ENCODE data around the gene NUP107.

DNA sequence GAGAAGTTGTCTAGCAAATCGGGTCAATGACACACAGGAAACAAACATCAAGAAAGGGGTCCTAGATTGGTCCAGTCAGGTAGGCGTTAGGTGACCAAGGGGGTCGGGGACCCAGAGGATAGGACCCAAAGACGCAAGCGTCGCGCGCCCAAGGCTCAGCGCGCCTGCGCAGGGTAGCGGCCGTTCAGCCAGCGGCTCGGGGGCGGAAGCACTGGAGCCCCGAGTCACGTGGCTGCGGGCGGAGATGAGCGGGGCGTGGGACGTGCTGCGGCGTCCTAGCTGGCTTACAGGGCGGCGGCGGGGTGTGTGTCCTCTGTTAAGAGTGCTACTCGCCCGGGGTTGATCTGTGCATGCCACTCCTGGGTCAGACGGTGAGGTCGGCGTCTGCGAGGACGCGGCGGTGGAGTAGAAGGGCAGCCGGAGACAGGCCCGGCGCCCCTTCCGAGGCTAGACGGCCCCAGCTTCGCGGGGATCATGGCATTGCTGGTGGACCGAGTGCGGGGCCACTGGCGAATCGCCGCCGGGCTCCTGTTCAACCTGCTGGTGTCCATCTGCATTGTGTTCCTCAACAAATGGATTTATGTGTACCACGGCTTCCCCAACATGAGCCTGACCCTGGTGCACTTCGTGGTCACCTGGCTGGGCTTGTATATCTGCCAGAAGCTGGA lies 59.3 kb downstream of the NUP107 start, which contains the start of gene SLC35E3:
- TF ChIP-seq, protein P1, sequence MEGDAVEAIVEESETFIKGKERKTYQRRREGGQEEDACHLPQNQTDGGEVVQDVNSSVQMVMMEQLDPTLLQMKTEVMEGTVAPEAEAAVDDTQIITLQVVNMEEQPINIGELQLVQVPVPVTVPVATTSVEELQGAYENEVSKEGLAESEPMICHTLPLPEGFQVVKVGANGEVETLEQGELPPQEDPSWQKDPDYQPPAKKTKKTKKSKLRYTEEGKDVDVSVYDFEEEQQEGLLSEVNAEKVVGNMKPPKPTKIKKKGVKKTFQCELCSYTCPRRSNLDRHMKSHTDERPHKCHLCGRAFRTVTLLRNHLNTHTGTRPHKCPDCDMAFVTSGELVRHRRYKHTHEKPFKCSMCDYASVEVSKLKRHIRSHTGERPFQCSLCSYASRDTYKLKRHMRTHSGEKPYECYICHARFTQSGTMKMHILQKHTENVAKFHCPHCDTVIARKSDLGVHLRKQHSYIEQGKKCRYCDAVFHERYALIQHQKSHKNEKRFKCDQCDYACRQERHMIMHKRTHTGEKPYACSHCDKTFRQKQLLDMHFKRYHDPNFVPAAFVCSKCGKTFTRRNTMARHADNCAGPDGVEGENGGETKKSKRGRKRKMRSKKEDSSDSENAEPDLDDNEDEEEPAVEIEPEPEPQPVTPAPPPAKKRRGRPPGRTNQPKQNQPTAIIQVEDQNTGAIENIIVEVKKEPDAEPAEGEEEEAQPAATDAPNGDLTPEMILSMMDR (IDR thresholded peaks at IDR 0.05; ENCODE audit: borderline replicate concordance, extremely low read depth, low read length, poor library complexity, severe bottlenecking), result no peak
- TF ChIP-seq EZH2 (IDR thresholded peaks at IDR 0.05; ENCODE audit: borderline replicate concordance, low read depth, low read length, severe bottlenecking), result no peak

Data from DND-41 (cell line).